Calu3 (cell line): ENCODE results near the gene RAMP1. TPM values are rescaled to one million over a fixed set of nuclear protein-coding genes. Genes with fewer than 3 reads are reported as not detected.

ENCODE experiments used
- BruUV-seq: library from RNA; stranded (reverse); fragments of 400-500 nt; replicated peaks from 2 replicates; lab custom pipeline; 2021; lab: Mats Ljungman, UMichigan
- CTCF ChIA-PET: fragments of 300-600 bp; sonication (Branson Sonifier 250); formaldehyde crosslinking; loops from one replicate; lab custom pipeline; 2022; ENCODE audit warnings: antibody characterized with exemption; lab: Charles Lee
- DNase-seq: peaks from one replicate; pipeline ENCODE4 v3.0.0; 2022
- H3K27ac Mint-ChIP-seq: one replicate; pipeline ENCODE4 v1.8.0; 2022; ENCODE audit warnings: mixed read lengths; ENCODE audit not compliant: unreplicated experiment
- H3K27me3 Mint-ChIP-seq: one replicate; pipeline ENCODE4 v1.8.0; 2022; ENCODE audit warnings: mixed read lengths; ENCODE audit not compliant: unreplicated experiment
- H3K36me3 Mint-ChIP-seq: one replicate; pipeline ENCODE4 v1.8.0; 2022; ENCODE audit warnings: mild to moderate bottlenecking, moderate library complexity, mixed read lengths; ENCODE audit not compliant: insufficient read depth, unreplicated experiment
- H3K4me1 Mint-ChIP-seq: one replicate; pipeline ENCODE4 v1.8.0; 2022; ENCODE audit warnings: mild to moderate bottlenecking, low read depth, mixed read lengths; ENCODE audit not compliant: unreplicated experiment
- H3K4me3 Mint-ChIP-seq: one replicate; pipeline ENCODE4 v1.8.0; 2022; ENCODE audit warnings: mild to moderate bottlenecking, low read depth, moderate library complexity, mixed read lengths; ENCODE audit not compliant: unreplicated experiment
- H3K9me3 Mint-ChIP-seq: one replicate; pipeline ENCODE4 v1.8.0; 2022; ENCODE audit warnings: low read depth, mixed read lengths; ENCODE audit not compliant: unreplicated experiment
- intact Hi-C: fragments of 100-400 bp; cut with micrococcal nuclease; formaldehyde crosslinking; loops from one replicate; pipeline ENCODE4 v1.10.0; 2022; ENCODE audit not compliant: unreplicated experiment
- total RNA-seq: library from RNA; stranded (reverse); gene quantifications from 2 replicates; pipeline ENCODE4 v1.2.3, GENCODE V29; 2022
- TF ChIP-seq, protein P1 (sequence below): fragments of 200-600 bp; IDR thresholded peaks from one replicate; pipeline ENCODE4 v1.8.0; 2022; ENCODE audit warnings: antibody characterized with exemption; ENCODE audit not compliant: unreplicated experiment

RAMP1 gene
- total RNA-seq, 1 experiment from 2014 or later = 9.8 TPM

GRCh38 chr2:237875256-237876060 lies 16.0 kb downstream of the RAMP1 start:
- no TSS peak for BruUV-seq
- no peaks in the 10 kb centered on the region for H3K27me3 Mint-ChIP-seq
- H3K36me3 Mint-ChIP-seq = no peaks in the 10 kb centered on the region
- no peak for DNase-seq
- no peak overlapping the region for H3K4me3 Mint-ChIP-seq
- intact Hi-C loops = no loop called here
- no peaks in the 10 kb centered on the region for H3K9me3 Mint-ChIP-seq
- no peak overlapping the region for H3K27ac Mint-ChIP-seq
- no peaks in the 10 kb centered on the region for H3K4me1 Mint-ChIP-seq
- CTCF ChIA-PET = no interaction called here
- TF ChIP-seq, protein P1, sequence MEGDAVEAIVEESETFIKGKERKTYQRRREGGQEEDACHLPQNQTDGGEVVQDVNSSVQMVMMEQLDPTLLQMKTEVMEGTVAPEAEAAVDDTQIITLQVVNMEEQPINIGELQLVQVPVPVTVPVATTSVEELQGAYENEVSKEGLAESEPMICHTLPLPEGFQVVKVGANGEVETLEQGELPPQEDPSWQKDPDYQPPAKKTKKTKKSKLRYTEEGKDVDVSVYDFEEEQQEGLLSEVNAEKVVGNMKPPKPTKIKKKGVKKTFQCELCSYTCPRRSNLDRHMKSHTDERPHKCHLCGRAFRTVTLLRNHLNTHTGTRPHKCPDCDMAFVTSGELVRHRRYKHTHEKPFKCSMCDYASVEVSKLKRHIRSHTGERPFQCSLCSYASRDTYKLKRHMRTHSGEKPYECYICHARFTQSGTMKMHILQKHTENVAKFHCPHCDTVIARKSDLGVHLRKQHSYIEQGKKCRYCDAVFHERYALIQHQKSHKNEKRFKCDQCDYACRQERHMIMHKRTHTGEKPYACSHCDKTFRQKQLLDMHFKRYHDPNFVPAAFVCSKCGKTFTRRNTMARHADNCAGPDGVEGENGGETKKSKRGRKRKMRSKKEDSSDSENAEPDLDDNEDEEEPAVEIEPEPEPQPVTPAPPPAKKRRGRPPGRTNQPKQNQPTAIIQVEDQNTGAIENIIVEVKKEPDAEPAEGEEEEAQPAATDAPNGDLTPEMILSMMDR = no peak

DNA sequence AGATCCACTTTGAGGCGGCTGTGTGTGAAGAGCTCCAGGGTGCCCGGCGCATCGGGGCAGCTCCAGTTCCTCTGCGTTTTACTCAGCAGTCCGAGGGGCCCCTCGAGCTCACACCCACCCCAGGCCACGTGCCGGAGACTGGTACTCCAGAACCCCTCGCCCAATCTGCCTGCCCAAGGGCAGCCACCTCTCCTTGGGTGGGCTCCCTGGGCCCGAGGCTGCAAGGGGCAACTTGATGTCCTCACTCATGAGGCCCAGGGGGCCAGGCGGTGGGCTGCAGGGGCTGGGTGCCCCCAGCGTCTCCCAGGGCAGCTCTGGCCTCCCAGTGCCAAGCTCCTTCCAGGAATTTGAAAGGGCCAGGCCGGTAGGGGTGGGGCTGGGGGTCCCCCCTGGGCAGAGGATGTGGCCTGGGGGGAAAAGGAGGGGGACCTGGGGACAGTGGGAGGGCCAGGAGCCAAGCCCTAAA lies 16.7 kb downstream of the RAMP1 start:
- no peak for DNase-seq
- CTCF ChIA-PET = no interaction called here
- Mint-ChIP-seq H3K4me1 (no peaks in the 10 kb centered on the region), H3K4me3 (no peak overlapping the region), H3K9me3 (no peaks in the 10 kb centered on the region), H3K27ac (no peak overlapping the region), H3K27me3 (no peaks in the 10 kb centered on the region), H3K36me3 (no peaks in the 10 kb centered on the region)
- intact Hi-C loops = no loop called here
- TF ChIP-seq, protein P1 = no peak
- BruUV-seq = no TSS peak

GRCh38 chr2:237876532-237876931 lies 17.1 kb downstream of the RAMP1 start:
- DNase-seq = no peak
- Mint-ChIP-seq H3K27ac (no peak overlapping the region), H3K36me3 (no peaks in the 10 kb centered on the region), H3K4me3 (no peak overlapping the region), H3K4me1 (no peaks in the 10 kb centered on the region), H3K27me3 (no peaks in the 10 kb centered on the region), H3K9me3 (no peaks in the 10 kb centered on the region)
- intact Hi-C loops = no loop called here
- no TSS peak for BruUV-seq
- CTCF ChIA-PET = interaction anchor here (0.7 kb wide), 1 partner anchor 231 kb away, joined by 3 read pairs; no protein-coding TSS in a partner anchor
- TF ChIP-seq, protein P1 = no peak

- CTCF ChIA-PET = interaction anchor here (0.7 kb wide), 1 partner anchor 231 kb away, joined by 3 read pairs; no protein-coding TSS in a partner anchor
- no peak overlapping the region for H3K27ac Mint-ChIP-seq
- TF ChIP-seq, protein P1 = no peak
- no peak overlapping the region for H3K4me3 Mint-ChIP-seq
- H3K36me3 Mint-ChIP-seq = no peaks in the 10 kb centered on the region
- BruUV-seq = no TSS peak
- H3K4me1 Mint-ChIP-seq = no peaks in the 10 kb centered on the region
- H3K27me3 Mint-ChIP-seq = no peaks in the 10 kb centered on the region
- no peak for DNase-seq
- H3K9me3 Mint-ChIP-seq = no peaks in the 10 kb centered on the region
- intact Hi-C loops = no loop called here
Observed at GRCh38 chr2:237876951-237877491, 17.6 kb downstream of the RAMP1 start.
